ENCODE measurements around the gene RBPJ. TPM values are rescaled to one million over a fixed set of nuclear protein-coding genes. Genes with fewer than 3 reads are reported as not detected.
A peak's percentile ranks its signal among the peaks of the same experiment; 100 is the strongest.

RBPJ gene
- total and polyA plus RNA-seq, 11 donors = 21.9 to 84.3 (median 37.5) TPM

DNA sequence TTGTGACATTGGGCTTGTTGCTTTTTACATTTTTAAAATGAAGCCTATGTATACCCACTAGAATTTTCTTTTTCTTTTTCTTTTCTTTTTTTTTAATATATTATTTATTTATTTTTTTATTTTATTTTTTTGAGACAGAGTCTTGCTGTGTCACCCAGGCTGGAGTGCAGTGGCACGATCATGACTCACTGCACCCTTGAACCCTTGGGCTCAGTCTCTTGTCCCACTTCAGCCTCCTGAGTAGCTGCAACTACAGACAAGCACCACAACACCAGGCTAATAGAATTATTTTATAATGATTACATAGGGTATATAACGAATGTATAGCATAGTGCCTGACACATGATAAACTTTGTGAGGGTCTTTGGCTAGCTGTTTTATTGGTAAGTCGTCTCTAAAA is 64.9 kb downstream of the RBPJ start:
- WGBS, 4 donors = 91 to 95% (median 93%) methylated on average over 3 of the region's 3 CpGs
- Histone ChIP-seq H3K27me3 (no peaks in the 10 kb centered on the region), H3K9me3 (peaks cover 0 to 7% (median 0%) of the 10 kb centered on the region in 12 donors), H3K36me3 (peaks cover 0 to 45% (median 22%) of the 10 kb centered on the region in 9 donors), H3K4me3 (no peak overlapping the region), H3K27ac (no peak overlapping the region), H3K4me1 (peaks cover 0 to 37% (median 1%) of the 10 kb centered on the region in 12 donors)
- TF ChIP-seq POLR2A (IDR thresholded peaks at IDR 0.05) = no peak
- TF ChIP-seq, protein P1, sequence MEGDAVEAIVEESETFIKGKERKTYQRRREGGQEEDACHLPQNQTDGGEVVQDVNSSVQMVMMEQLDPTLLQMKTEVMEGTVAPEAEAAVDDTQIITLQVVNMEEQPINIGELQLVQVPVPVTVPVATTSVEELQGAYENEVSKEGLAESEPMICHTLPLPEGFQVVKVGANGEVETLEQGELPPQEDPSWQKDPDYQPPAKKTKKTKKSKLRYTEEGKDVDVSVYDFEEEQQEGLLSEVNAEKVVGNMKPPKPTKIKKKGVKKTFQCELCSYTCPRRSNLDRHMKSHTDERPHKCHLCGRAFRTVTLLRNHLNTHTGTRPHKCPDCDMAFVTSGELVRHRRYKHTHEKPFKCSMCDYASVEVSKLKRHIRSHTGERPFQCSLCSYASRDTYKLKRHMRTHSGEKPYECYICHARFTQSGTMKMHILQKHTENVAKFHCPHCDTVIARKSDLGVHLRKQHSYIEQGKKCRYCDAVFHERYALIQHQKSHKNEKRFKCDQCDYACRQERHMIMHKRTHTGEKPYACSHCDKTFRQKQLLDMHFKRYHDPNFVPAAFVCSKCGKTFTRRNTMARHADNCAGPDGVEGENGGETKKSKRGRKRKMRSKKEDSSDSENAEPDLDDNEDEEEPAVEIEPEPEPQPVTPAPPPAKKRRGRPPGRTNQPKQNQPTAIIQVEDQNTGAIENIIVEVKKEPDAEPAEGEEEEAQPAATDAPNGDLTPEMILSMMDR (IDR thresholded peaks at IDR 0.05) = no peak
- intact Hi-C loops (cut with DNase I) = no loop called here
- DNase-seq = no peak
- no peak for ATAC-seq

DNA sequence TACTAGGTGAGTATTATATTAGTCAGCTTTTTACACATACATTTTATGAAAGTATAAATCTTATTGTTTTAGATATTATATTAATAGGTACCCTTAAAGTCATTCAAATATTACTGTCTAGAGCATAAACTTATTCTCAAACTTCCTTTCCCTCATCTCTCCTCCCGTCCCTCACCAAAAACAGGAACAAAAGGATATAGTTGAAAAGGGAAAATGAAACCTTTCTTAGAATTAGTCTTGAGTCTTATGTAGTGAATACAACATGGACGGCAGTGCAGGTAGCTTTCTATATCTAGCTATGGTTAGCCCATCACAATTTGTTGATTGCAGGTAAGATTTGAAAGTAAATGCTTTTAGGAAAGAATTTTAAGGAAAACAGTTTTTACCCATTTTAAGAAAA is 65.6 kb downstream of the RBPJ start:
- Histone ChIP-seq H3K27me3 (no peaks in the 10 kb centered on the region), H3K4me3 (no peak overlapping the region), H3K36me3 (peaks cover 0 to 48% (median 28%) of the 10 kb centered on the region in 9 donors), H3K27ac (no peak overlapping the region), H3K4me1 (peaks cover 0 to 30% (median 0%) of the 10 kb centered on the region in 12 donors), H3K9me3 (peaks cover 0 to 7% (median 0%) of the 10 kb centered on the region in 12 donors)
- intact Hi-C loops (cut with DNase I) = no loop called here
- 83 to 89% (median 87%) methylated on average over 2 of the region's 2 CpGs for WGBS, 4 donors
- ATAC-seq = no peak
- TF ChIP-seq, protein P1 (IDR thresholded peaks at IDR 0.05) = no peak
- no peak for TF ChIP-seq POLR2A (IDR thresholded peaks at IDR 0.05)
- no peak for DNase-seq

DNA sequence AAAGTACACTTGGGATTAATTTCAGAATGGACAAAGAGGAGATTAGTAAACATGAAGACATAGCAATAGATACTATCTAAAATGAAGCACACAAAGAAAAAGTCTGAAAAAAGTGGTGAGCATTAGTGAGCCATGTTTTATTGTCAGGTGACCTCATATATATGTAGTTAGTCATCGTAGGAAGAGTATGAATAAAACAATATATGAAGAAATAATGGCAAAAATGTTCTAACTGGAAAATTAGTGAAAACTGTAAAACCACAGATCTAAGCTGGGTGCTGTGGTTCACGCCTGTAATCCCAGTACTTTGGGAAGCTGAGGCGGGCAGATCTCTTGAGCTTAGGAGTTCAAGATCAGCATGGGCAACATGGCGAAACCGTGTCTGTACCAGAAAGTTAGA is 67.9 kb downstream of the RBPJ start:
- Histone ChIP-seq H3K27me3 (no peaks in the 10 kb centered on the region), H3K4me3 (no peak overlapping the region), H3K36me3 (peaks cover 0 to 66% (median 50%) of the 10 kb centered on the region in 9 donors), H3K4me1 (peaks cover 0 to 23% (median 0%) of the 10 kb centered on the region in 12 donors), H3K27ac (no peak overlapping the region), H3K9me3 (peaks cover 0 to 7% (median 0%) of the 10 kb centered on the region in 12 donors)
- intact Hi-C loops (cut with DNase I) = no loop called here
- DNase-seq (no peak), ATAC-seq (no peak)
- WGBS, 4 donors = 97 to 99% (median 98%) methylated on average over 5 of the region's 5 CpGs
- TF ChIP-seq POLR2A (IDR thresholded peaks at IDR 0.05) = no peak
- TF ChIP-seq, protein P1 (IDR thresholded peaks at IDR 0.05) = no peak

DNA sequence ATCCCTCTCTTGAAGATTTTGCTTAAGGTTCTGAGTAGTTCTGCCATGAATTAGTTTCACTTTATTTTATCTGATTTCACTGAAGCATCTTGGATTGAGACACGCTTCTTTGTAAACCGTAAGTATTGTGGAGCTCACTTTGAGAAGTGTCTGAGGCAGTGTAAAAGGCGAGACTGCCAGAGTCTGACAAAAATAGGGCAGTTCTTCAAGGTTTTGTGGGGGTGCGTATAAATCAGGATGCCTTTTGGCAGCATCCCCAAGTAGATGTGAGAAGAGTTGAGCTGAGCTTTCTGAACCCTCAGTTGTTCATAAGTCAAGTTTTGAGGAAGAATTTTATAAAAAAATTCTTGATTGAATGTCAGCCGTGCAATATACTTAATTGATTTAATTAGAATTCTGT is 76.3 kb downstream of the RBPJ start:
- peak overlapping the region in 1 of 12 donors; percentile 5 for H3K27ac ChIP-seq
- 62 to 78% (median 69%) methylated on average over 5 of the region's 5 CpGs for WGBS, 4 donors
- DNase-seq = no peak
- no peak for ATAC-seq
- no peaks in the 10 kb centered on the region for H3K9me3 ChIP-seq
- no peak for TF ChIP-seq POLR2A (IDR thresholded peaks at IDR 0.05)
- TF ChIP-seq, protein P1 (IDR thresholded peaks at IDR 0.05) = no peak
- H3K36me3 ChIP-seq = peaks cover 0 to 28% (median 15%) of the 10 kb centered on the region in 9 donors
- intact Hi-C loops (cut with DNase I) = no loop called here
- H3K4me1 ChIP-seq = peaks cover 0 to 10% (median 0%) of the 10 kb centered on the region in 12 donors
- H3K4me3 ChIP-seq = no peak overlapping the region
- no peaks in the 10 kb centered on the region for H3K27me3 ChIP-seq
